Motor neuron (in vitro differentiated cells): ENCODE measurements around the gene STAU1. TPM values are rescaled to one million over a fixed set of nuclear protein-coding genes. Genes with fewer than 3 reads are reported as not detected.
A peak's percentile ranks its signal among the peaks of the same experiment; 100 is the strongest.
"Not testable (repeated sequence)": the region's sequence is repeated elsewhere in the genome, so short reads cannot be mapped to it uniquely, and the experiment has no call there.

ENCODE experiments used
- ATAC-seq, 8 experiments: fragments of 200-7000 bp; cut with Tn5 transposase; replicated peaks in 6 of 8; 2 replicates each; pipeline ENCODE4 v1.8.0; 2021; ENCODE audit warnings: mild to moderate bottlenecking in 8 of 8, moderate library complexity in 8 of 8
- H3K27ac ChIP-seq, 2 donors: fragments of 250-450 bp; sonication (Bioruptor Pico); 2 replicates each; pipeline ENCODE4 v1.9.0; 2021; ENCODE audit warnings: antibody characterized with exemption in 2 of 2, mild to moderate bottlenecking in 2 of 2, moderate library complexity in 1 of 2
- H3K4me1 ChIP-seq, 2 donors: fragments of 250-450 bp; sonication (Bioruptor Pico); replicated peaks in 1 of 2; 2 replicates each; pipeline ENCODE4 v1.6.1; 2021; ENCODE audit warnings: antibody characterized with exemption in 2 of 2, mild to moderate bottlenecking in 2 of 2, moderate library complexity in 1 of 2
- H3K4me3 ChIP-seq, 5 donors: fragments of 250-450 bp; sonication (Bioruptor Pico); 2 replicates each; pipeline ENCODE4 v1.9.0; 2021; ENCODE audit warnings: antibody characterized with exemption in 5 of 5, mild to moderate bottlenecking in 5 of 5, moderate library complexity in 4 of 5
- WGBS, 10 experiments: fragments of 450-650 bp; shearing (Covaris generic); methylation state at CpG; one replicate each; pipeline ENCODE4 v1.0.0; 2022; 5-methylcytosine and 5-hydroxymethylcytosine counted together
- in situ Hi-C, 9 experiments: fragments of 400-800 bp; cut with MboI; loops; one replicate each; pipeline ENCODE4 v1.15.0; 2021; ENCODE audit warnings: low sequenced_read_pairs in 9 of 9, low pct_unique_long_range_greater_than_20kb in 2 of 9; ENCODE audit not compliant: unreplicated experiment in 9 of 9
- total RNA-seq, 8 experiments: library from RNA; unstranded; fragments of 300-600 nt; gene quantifications; 2 replicates each; pipeline versions ENCODE4 v1.2.3 to v1.2.4, GENCODE V29; 2022

STAU1 gene
- total RNA-seq, 8 experiments from 2014 or later: 37.4 to 84.7 (median 61.5) TPM

- in situ Hi-C loops: loop anchor here in 1 of 9 experiments (10.0 kb wide), 1 partner anchor 85 kb away; no protein-coding TSS in a partner anchor
- Histone ChIP-seq H3K27ac (peak within 1 kb of the TSS; percentile 67 to 78), H3K4me3 (peak within 1 kb of the TSS; percentile 60 to 94 (median 64)), H3K4me1 (peaks cover 9 to 10% of the 10 kb centered on the region in 2 donors)
- ATAC-seq: peak; percentile 94 to 98 (median 95)
- 0 to 10% (median 1%) methylated on average over 2 to 20 of the region's 46 CpGs for WGBS, 10 experiments
Observed at GRCh38 chr20:49219091-49219923, 31.2 kb upstream of the STAU1 start, which contains the start of gene DDX27. DDX27 (plus strand) TSS chr20:49219416; CDS start chr20:49219449, 33 bp downstream.

DNA sequence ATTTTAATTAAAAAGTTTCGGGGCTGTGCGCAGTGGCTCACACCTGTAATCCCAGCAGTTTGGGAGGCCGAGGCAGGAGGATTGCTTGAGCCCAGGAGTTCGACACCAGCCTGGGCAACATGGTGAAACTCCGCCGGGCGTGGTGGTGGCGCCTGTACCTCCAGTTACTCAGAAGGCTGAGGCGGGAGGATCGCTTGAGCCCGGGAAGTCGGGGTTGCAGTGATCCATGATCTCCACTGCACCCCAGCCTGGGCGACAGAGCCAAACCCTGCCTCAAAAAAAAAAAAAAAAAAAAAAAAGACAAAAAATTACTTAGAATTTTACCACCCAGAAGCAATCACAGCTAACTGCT lies 30.6 kb upstream of the STAU1 start:
- ATAC-seq: peak; percentile 2 to 34 (median 16)
- Histone ChIP-seq H3K27ac (peak overlapping the region; percentile 24 to 65), H3K4me1 (peaks cover 9 to 10% of the 10 kb centered on the region in 2 donors), H3K4me3 (peak overlapping the region; percentile 60 to 94 (median 64))
- 0 to 100% (median 15%) methylated on average over 1 to 6 of the region's 13 CpGs; no CpG with 5 or more reads in 5 of the 10 experiments for WGBS, 10 experiments
- in situ Hi-C loops: loop anchor here in 1 of 9 experiments (10.0 kb wide), 1 partner anchor 84 kb away; no protein-coding TSS in a partner anchor

GRCh38 chr20:49216991-49217578 lies 29.0 kb upstream of the STAU1 start:
- ATAC-seq: peak; percentile 15 to 59 (median 39)
- Histone ChIP-seq H3K27ac (no peak overlapping the region), H3K4me1 (peaks cover 9 to 10% of the 10 kb centered on the region in 2 donors), H3K4me3 (no peak overlapping the region)
- 0 to 100% (median 20%) methylated on average over 1 to 8 of the region's 11 CpGs for WGBS, 10 experiments
- in situ Hi-C loops: loop anchor here in 1 of 9 experiments (10.0 kb wide), 1 partner anchor 82 kb away; no protein-coding TSS in a partner anchor

GRCh38 chr20:49215232-49215631 lies 27.1 kb upstream of the STAU1 start:
- peaks cover 7 to 8% of the 10 kb centered on the region in 2 donors for H3K4me1 ChIP-seq
- H3K27ac ChIP-seq: no peak overlapping the region
- no peak for ATAC-seq
- in situ Hi-C loops: loop anchor here in 1 of 9 experiments (10.0 kb wide), 1 partner anchor 80 kb away; no protein-coding TSS in a partner anchor
- WGBS, 10 experiments: 50 to 100% (median 67%) methylated on average over 1 to 3 of the region's 3 CpGs; no CpG with 5 or more reads in 3 of the 10 experiments
- no peak overlapping the region for H3K4me3 ChIP-seq

DNA sequence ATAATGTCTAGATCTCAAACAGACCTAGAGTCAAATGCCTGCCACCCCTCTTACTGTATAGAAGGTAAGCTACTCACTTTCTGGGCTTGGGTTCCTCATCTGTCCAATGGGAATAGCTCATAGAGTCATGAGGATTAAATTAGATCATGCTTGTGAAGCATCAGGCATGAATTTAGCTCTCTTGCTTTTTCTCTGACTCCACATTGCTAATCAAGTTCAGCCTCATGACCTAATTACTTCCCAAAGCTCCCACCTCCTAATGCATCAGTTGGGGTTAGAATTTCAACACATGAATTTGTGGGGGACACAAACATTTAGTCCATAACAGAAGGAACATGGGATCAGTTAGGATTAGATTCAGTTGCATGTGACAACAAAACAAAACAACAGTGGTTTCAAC lies 26.4 kb upstream of the STAU1 start:
- no peak for ATAC-seq
- H3K4me3 ChIP-seq: no peak overlapping the region
- peaks cover 4 to 5% of the 10 kb centered on the region in 2 donors for H3K4me1 ChIP-seq
- in situ Hi-C loops: loop anchor here in 1 of 9 experiments (10.0 kb wide), 1 partner anchor 80 kb away; no protein-coding TSS in a partner anchor
- H3K27ac ChIP-seq: no peak overlapping the region

DNA sequence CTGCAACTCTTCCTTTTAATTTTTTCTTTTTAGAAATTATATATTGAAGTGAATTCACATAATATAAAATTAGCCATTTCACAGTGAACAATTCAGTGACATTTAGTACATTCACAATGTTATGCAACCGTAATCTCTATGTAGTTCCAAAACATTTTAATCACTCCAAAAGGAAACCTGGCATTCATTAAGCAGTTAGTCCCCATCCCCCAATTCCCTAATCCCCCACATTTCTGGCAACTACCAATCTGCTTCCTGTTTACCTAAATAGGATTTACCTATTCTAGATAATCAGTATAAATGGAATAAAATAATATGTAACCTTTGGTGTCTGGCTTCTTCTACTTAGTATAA lies 22.6 kb upstream of the STAU1 start:
- H3K27ac ChIP-seq: no peak overlapping the region
- H3K4me3 ChIP-seq: no peak overlapping the region
- 0 to 100% (median 60%) methylated on average over 1 of the region's 1 CpG; no CpG with 5 or more reads in 3 of the 10 experiments for WGBS, 10 experiments
- in situ Hi-C loops: loop anchor here in 1 of 9 experiments (10.0 kb wide), 1 partner anchor 76 kb away; no protein-coding TSS in a partner anchor
- no peaks in the 10 kb centered on the region for H3K4me1 ChIP-seq
- peak in 1 of 8 experiments; percentile 18 for ATAC-seq

- in situ Hi-C loops: loop anchor here in 1 of 9 experiments (10.0 kb wide), 1 partner anchor 75 kb away; no protein-coding TSS in a partner anchor
- Histone ChIP-seq H3K4me1 (no peaks in the 10 kb centered on the region), H3K4me3 (no peak overlapping the region), H3K27ac (no peak overlapping the region)
- WGBS, 10 experiments: 13 to 100% (median 63%) methylated on average over 1 of the region's 1 CpG; no CpG with 5 or more reads in 2 of the 10 experiments
- ATAC-seq: peak in 3 of 8 experiments; percentile 38 to 78 (median 78)
Observed at GRCh38 chr20:49210101-49210756, 22.1 kb upstream of the STAU1 start.

DNA sequence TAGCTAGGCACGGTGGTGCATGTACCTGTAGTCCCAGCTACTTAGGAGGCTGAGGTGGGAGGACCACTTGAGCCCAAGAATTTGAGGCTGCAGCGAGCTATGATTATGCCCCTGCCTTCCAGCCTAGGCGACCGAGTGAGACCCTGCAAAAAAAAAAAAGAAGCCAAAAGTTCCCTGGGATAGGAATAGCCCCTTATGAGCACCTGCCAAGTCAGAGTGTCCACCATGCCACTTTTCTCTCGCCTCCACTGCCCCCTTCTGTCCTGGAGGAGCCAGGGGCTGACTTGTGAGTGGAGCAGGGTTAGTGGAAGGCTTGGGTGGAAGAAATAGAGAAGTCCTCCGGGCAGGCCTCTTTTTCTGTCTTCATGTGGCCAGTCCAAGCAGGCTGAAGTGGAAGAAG lies 18.9 kb upstream of the STAU1 start:
- WGBS, 10 experiments: 63 to 100% (median 83%) methylated on average over 2 to 6 of the region's 6 CpGs; no CpG with 5 or more reads in 4 of the 10 experiments
- no peak for ATAC-seq
- Histone ChIP-seq H3K4me1 (no peaks in the 10 kb centered on the region), H3K4me3 (no peak overlapping the region), H3K27ac (no peak overlapping the region)
- in situ Hi-C loops: loop anchor here in 1 of 9 experiments (5.0 kb wide), 1 partner anchor 75 kb away; no protein-coding TSS in a partner anchor

- WGBS, 10 experiments: 0 to 100% (median 83%) methylated on average over 1 to 9 of the region's 9 CpGs
Observed at GRCh38 chr20:49203746-49204145, 15.6 kb upstream of the STAU1 start.

GRCh38 chr20:49203011-49203410 lies 14.9 kb upstream of the STAU1 start:
- in situ Hi-C loops: no loop called here
- Histone ChIP-seq H3K4me1 (no peaks in the 10 kb centered on the region), H3K4me3 (no peak overlapping the region), H3K27ac (no peak overlapping the region)
- ATAC-seq: no peak
- WGBS, 10 experiments: 25 to 100% (median 87%) methylated on average over 1 to 7 of the region's 7 CpGs; no CpG with 5 or more reads in 1 of the 10 experiments

More at GRCh38 chr20:49203746-49204145, 15.6 kb upstream of the STAU1 start:
- in situ Hi-C loops: no loop called here
- no peak for ATAC-seq
- H3K27ac ChIP-seq: no peak overlapping the region
- H3K4me1 ChIP-seq: no peaks in the 10 kb centered on the region
- H3K4me3 ChIP-seq: no peak overlapping the region

DNA sequence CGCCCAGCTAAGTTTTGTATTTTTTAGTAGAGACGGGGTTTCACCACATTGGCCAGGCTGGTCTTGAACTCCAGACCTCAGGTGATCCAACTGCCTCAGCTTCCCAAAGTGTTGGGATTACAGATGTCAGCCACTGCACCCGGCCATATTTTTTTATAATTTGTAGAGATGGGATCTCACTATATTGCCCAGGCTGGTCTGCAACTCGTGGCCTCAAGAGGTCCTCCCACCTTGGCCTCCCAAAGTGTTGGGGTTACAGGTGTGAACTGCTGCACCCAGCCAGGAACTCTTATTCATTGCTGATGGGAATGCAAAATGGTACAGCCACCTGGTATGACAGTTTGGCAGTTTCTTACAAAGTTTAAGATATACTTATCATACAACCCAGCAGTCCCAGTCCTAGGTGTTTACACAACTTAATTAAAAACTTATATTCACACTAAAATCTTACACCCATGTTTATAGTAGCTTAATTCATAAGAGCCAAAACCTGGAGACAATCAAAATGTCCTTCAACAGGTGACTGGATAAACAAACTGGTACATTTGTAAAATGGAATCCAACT lies 11.7 kb upstream of the STAU1 start:
- Histone ChIP-seq H3K4me1 (no peaks in the 10 kb centered on the region), H3K4me3 (no peak overlapping the region), H3K27ac (no peak overlapping the region)
- in situ Hi-C loops: no loop called here
- 0 to 93% (median 80%) methylated on average over 1 to 2 of the region's 4 CpGs; no CpG with 5 or more reads in 2 of the 10 experiments for WGBS, 10 experiments
- ATAC-seq: no peak

DNA sequence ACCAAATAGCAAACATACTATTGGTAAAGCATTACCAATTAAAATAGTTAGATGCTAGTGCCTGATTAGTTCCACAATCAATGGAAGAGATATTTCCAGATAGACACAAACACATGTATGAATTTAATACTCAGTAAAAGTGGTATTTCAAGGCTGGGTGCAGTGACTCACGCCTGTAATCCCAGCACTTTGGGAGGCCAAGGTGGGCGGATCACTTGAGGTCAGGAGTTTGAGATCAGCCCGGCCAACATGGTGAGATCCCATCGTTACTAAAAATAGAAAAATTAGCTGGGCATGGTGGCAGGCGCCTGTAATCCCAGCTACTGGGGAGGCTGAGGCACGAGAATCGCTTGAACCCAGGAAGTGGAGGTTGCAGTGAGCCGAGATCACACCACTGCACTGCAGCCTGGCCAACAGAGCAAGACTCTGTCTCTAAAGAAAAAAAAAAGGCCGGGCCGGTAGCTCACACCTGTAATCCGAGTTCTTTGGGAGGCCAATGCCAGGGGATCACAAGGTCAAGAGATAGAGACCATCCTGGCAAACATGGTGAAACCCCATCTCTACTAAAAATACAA lies 4.9 kb upstream of the STAU1 start:
- ATAC-seq, H3K4me1 ChIP-seq, H3K4me3 ChIP-seq, H3K27ac ChIP-seq, in situ Hi-C loops: not testable (repeated sequence)
- 0 to 94% (median 82%) methylated on average over 1 to 8 of the region's 11 CpGs; no CpG with 5 or more reads in 3 of the 10 experiments for WGBS, 10 experiments
